HG02610 (cell line): ENCODE data around the gene CYP2A7.
"Not testable (repeated sequence)": the region's sequence is repeated elsewhere in the genome, so short reads cannot be mapped to it uniquely, and the experiment has no call there.

Experiments
- ATAC-seq: cut with Tn5 transposase; IDR thresholded peaks from one replicate; pipeline ENCODE4 v1.9.1; 2021; ENCODE audit warnings: mild to moderate bottlenecking, moderate library complexity; ENCODE audit not compliant: unreplicated experiment

The CYP2A7 gene, protein sequence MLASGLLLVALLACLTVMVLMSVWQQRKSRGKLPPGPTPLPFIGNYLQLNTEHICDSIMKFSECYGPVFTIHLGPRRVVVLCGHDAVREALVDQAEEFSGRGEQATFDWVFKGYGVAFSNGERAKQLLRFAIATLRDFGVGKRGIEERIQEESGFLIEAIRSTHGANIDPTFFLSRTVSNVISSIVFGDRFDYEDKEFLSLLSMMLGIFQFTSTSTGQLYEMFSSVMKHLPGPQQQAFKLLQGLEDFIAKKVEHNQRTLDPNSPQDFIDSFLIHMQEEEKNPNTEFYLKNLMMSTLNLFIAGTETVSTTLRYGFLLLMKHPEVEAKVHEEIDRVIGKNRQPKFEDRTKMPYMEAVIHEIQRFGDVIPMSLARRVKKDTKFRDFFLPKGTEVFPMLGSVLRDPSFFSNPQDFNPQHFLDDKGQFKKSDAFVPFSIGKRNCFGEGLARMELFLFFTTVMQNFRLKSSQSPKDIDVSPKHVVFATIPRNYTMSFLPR

DNA sequence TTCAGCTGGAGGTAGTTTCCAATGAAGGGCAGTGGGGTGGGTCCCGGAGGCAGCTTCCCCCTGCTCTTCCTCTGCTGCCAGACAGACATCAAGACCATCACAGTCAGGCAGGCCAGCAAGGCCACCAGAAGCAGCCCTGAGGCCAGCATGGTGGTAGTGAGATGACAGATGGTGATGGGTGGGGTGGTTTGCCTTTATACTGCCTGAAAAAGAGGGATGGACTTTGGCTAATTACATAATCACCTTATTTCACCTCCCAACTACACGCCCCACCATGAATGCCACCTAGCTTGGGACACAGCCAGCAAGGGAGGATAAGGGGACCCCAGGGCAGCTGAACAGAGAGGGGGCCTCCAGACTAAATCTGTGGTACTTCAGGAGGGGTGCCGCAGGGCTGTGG is at the start of gene CYP2A7:
CYP2A7 (minus strand) TSS at position 170 of the 400 bp plus-strand sequence; CDS start at position 149, 21 bp downstream.
- not testable (repeated sequence) for ATAC-seq

DNA sequence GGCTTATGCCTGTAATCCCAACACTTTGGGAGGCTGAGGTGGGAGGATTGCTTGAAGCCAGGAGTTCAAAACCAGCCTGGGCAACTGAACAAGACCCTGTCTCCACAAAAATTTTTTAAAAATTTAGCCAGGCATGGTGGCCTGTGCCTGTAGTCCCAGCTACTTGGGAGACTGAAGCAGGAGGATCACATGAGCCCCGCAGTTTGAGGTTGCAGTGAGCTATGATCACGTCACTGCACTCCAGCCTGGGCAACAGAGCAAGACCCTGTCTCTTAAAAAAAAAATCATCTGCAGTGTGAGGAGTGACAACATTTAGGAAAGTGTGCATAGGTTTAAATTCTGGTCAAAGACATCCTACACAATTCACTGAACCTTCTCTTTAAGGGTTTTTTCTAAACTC is 48.8 kb upstream of the CYP2A7 start:
- not testable (repeated sequence) for ATAC-seq

DNA sequence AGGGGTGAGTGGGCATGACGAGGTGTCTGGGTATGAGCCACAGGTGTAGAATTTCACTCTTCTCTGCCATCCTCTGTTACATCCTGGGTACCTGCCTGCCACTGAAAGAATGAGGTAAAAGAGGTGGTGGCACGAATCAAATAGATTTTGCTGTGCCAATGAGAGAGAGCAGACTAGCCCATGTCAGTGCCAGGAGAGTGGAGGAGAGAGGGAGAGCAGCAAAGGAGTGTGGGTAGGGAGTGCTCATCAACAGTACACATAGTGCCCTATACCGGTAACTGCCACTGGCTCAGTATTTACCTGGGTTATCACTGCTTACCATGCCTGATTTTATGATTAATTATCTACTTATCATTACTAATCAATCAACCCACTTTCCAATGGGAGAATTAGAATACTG is 47.9 kb upstream of the CYP2A7 start:
- ATAC-seq = not testable (repeated sequence)

DNA sequence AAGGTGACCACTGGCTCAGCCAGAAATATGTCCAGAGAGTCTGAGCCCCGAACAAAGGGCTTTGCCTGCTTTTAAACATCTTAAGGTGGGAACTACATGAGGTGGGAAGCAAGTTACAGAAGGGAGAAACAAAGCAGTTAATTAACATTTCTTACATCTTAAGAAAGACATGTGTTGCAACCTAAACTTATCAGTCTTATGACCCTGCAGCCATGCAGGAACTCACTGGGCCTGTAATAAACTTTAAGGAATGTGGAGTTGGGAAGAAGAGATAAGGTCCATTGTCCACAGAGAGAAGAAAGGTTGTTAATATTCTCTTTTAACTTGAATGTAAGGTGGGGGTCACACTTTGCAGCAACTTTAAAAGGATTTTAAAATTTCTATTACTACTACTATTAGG is 46.8 kb upstream of the CYP2A7 start:
- no peak for ATAC-seq

DNA sequence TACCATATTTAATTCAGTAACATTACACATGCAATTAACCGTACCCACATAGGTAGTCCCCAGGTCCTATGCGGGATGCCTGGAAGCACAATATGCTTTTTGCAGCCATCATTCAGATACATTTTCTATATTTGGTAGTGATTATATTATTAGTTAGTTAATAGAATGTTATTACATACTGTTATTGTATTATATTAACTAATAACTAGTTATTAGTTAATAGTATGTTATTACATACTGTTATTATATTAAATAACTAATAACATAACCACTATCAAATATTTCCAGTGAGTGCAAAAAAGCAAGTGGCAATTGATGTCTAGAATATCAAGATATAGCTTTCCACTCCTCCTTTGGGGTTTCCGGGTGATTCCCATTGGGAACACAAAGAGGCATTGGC is 45.5 kb upstream of the CYP2A7 start:
- no peak for ATAC-seq

DNA sequence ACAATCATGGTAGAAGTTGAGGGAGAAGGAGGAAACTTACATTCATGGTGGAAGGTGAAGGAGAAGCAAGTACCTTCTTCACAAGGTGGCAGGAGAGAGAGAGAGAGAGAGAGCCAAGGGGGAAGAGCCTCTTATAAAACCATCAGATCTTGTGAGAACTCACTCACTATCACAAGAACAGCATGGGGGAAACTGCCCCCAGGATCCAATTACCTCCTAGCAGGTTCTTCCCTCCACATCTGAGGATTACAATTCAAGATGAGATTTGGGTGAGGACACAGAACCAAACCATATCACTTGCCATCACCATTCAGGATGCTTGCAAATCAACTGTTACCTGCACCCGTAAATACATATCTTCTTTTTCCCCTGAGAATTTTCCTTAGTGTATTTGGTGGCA is 44.2 kb upstream of the CYP2A7 start:
- not testable (repeated sequence) for ATAC-seq

DNA sequence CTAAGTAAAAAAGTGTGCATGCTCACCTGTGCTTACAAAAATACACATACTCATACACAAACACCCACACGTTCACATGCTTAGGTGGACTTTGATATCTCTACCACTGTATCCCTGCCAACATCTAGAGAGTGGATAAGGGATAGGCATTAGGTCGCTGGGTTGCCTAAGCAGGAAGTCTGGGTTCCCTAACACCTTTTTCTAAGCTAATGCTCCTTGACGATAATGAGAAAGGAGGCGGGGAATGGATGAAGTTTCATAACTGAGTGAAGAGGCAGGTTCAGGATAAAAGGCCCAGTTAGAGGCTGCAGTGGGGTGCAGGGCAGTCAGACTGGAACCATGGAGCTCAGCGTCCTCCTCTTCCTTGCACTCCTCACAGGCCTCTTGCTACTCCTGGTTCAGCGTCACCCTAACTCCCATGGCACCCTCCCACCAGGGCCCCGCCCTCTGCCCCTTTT is 41.9 kb upstream of the CYP2A7 start:
- ATAC-seq = no peak

DNA sequence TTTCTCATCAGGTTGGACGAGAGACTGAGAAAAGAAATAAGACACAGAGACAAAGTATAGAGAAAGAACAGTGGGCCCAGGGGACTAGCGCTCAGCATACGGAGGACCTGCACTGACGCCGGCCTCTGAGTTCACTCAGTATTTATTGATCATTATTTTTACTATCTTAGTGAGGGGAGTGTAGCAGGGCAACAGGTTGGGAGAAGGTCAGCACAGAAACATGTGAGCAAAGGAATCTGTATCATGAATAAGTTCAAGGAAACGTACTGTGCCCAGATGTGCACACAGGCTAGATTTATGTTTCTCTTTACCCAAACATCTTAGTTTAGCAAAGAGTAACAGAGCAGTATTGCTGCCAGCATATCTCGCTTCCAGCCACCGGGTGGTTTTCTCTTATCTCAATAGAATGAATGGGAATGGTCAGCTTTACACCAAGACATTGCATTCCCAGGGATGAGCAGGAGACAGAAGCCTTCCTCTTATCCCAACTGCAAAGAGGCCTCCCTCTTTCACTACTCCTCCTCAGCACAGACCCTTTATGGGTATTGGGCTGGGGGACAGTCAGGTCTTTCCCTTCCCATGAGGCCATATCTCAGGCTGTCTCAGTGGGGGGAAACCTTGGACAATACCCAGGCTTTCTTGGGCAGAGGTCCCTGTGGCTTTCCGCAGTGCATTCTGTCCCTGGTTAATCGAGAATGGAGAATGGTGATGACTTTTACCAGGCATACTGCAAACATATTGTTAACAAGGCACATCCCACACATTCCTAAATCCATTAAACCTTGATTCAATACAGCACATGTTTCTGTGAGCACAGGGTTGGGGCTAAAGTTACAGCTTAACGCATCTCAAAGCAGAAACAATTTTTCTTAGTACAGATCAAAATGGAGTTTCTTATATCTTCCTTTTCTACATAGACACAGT is 40.5 kb upstream of the CYP2A7 start:
- ATAC-seq = not testable (repeated sequence)

DNA sequence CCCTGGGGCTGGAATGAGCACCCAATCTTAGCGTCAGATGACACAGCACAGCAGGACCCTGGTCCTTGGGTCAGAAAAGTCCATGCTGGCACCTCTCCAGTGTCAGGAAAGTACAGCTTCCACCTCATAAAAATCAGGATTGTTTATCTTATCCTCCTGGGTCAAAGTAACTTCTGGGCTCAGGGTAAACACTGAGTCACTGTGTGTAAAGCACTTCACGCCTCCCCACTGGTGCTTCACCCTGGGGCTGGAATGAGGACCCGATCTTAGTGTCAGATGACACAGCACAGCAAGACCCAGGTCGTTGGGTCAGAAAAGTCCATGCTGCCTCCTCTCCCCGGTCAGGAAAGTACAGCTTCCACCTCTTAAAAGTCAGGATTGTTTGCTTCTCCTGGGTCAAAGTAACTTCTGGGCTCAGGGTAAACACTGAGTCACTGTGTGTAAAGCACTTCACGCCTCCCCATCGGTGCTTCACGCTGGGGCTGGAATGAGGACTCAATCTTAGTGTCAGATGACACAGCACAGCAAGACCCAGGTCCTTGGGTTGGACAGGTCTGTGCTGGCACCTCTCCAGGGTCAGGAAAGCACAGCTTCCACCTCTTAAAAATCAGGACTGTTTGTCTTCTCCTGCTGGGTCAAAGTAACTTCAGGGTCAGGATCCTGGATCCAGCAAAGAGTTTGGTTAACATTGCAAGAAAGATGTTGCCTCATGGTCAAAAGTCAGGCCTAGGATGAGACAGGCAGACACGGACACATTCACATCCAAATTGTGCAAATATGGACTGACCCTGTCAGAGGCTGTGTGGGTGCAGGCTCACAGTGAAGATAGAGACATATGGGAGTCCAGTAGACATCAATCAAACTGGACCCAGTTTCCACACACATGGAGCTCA is 39.2 kb upstream of the CYP2A7 start:
- ATAC-seq = no peak

DNA sequence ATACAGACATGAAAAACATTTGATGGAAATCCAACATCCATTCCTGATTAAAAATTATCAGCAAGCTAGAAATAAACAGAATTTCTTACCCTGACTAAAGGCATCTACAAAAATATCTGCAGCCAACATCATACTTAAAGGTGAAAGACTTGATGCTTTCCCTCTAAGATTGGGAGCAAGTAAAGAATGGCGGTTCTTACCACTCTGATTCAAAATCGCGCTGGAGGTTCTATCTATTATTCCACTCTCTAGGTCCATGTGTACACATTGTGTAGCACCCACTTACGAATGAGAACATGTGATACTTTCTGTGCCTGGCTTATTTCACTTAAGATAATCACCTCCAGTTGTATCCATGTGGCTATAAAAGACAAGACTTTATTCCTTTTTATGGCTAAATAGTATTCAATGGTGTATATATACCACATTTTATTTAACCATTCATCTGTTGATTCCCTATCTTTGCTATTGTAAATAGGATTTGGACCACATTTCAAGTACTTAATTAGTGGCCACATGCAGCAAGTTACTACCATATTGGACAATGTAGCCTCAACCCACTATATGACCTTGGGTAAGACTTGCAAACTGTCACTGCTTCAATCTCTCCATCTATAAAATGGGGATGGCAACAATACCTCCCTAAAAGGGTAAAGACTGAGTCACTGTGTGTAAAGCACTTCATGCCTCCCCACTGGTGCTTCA is 38.4 kb upstream of the CYP2A7 start:
- ATAC-seq = no peak

DNA sequence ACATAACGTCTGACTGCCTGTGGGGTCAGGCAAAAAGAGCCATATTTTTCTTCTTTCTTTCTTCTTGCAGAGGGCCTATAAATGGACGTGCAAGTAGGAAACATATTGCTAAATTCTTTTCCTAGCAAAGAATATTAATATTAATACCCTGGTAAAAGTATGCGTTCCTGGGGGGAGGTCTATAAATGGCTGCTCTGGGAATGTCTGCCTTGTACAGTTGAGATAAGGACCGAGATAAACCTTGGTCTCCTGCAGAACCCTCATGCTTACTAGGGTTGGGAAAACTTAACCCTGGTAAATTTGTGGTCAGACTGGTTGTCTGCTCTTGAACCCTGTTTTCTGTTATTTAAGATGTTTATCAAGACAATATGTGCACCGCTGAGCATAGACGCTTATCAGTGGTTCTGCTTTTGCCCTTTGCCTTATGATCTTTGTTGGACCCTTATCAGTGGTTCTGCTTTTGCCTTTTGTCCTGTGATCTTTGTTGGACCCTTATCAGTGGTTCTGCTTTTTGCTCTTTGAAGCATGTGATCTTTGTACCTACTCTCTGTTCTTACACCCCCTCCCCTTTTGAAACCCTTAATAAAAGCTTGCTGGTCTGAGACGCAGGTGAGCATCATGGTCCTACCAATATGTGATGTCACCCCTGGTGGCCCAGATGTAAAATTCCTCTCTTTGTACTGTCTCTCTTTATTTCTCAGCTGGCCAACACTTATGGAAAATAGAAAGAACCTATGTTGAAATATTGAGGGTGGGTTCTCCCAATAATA is 37.7 kb upstream of the CYP2A7 start:
- not testable (repeated sequence) for ATAC-seq

DNA sequence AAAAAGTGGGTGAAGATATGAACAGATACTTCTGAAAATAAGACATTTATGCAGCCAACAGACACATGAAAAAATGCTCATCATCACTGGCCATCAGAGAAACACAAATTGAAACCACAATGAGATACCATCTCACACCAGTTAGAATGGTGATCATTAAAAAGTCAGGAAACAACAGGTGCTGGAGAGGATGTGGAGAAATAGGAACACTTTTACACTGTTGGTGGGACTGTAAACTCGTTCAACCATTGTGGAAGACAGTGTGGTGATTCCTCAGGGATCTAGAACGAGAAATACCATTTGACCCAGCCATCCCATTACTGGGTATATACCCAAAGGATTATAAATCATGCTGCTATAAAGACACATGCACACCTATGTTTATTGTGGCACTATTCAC is 36.3 kb upstream of the CYP2A7 start:
- not testable (repeated sequence) for ATAC-seq

DNA sequence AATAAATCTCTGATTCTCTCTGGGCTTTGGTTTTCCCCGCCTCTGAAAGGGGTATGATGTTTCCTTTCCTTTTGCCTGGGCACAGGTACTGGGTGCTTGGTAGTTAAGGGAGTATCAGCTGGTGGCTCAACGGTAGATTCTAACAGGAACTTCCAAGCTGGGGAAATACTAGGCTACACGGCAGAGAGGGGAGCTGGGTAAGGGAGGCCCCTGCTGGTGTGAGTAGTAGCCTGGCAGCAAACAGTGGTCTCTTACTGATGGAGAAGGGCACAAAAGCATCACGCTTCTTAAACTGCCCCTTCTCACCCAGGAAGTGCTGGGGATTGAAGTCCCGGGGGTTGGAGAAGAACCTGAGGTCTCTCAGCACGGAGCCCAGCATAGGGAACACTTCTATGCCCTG is 26.9 kb upstream of the CYP2A7 start:
- ATAC-seq = no peak

DNA sequence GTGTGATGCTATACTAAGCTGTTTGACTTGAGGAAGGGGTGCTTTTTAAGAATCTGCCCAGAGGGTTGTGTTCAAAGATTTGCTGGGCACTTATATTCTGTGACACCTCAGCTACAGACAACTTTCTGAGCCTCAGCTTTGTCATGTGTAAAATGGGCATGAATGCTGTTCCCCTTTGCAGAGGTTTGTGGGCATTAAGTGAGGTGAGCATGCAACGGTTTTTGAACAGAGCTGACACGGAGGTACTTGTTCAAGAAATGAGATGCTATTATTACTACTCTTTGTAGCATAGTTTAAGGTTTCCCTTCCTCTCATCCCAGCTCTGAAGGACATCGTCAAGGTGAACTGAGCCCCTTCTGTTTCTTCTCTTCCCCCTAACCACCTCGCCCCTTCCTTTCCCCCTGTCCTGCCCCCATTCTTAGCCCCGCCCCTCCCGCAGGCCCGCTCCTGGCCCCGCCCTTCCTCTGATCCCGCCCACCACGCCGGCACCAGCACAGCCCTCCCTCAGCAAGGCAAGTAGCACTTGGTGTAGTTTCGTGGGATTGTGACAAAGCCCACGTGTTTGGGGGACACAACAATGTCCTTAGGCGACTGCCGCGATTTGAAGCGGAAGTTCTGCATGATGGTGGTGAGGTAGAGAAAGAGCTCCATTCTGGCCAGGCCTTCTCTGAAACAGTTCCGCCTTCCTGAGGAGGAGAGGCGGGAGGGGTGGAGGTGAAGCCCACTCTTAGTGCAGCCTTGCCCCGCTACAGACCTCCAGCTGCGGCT is 26.1 kb upstream of the CYP2A7 start:
- no peak for ATAC-seq

DNA sequence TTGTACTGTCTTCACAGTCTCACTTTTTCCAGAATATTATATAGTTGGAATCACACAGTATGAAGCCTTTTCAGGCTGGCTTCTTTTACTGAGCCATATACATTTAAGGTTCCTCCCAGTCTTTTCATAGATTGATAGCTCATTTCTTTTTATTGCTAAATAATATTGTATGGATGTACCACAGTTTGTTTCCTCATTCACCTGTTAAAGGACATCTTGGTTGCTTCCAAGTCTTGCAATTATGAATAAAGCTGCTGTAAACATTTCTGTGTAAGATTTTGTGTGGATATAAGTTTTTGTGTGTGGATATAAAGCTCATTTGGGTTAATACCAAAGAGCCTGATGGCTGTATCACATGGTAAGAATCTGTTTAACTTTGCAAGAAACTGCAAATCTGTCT is 24.5 kb upstream of the CYP2A7 start:
- ATAC-seq = no peak

DNA sequence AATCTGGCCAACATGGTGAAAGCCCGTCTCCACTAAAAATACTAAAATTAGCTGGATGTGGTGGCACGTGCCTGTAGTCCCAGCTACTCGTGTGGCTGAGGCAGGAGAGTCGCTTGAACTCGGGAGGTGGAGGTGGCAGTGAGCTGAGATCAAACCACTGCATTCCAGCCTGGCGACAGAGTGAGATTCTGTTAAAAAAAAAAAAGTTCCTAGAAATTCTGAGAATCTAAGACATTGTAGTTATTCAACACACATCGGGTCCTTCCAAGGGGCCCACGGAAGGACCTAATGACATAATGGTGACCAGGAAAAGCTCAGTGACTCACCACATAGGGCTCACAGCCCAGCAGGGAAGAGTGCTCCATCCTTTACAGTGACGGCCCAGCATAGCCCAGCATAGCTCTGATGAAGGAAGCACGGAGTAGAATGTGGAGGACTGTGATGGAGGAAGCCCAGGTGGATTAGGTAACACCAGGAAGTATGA is 22.7 kb upstream of the CYP2A7 start:
- not testable (repeated sequence) for ATAC-seq

DNA sequence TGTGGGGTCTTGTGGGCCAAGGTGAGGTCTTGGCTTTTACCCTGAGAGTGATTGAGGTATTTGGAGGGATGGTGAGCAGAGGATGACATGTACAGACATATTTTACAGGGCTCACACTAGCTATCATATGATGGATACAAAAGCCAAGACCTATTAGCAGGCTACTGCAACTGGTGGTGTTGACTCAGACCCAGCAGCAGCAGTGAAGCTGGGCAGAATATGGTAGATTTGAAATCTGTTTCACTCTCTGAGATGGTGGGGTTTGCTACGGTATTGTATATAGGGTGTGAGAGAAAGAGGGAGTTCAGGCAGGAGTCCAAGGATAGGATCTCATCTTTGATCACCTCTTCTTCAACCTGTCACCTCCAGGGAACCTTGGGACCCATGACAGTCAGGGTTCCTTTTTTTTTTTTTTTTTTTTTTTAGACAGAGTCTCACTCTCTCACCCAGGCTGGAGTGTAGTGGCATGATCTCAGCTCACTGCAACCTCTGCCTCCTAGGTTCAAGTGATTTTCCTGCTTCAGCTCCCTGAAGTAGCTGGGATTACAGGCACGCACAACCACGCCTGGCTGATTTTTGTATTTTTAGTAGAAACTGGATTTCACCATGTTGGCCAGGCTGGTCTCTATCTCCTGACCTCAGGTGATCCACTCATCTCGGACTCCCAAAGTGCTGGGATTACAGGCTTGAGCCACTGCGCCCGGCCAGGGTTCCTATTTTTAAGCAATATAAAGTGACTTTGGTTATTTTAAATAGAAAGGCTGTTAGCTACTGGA is 20.1 kb upstream of the CYP2A7 start:
- ATAC-seq = not testable (repeated sequence)
